Adipocyte (in vitro differentiated cells): ENCODE measurements around the gene TSKU.
"Not testable (repeated sequence)": the region's sequence is repeated elsewhere in the genome, so short reads cannot be mapped to it uniquely, and the experiment has no call there.

ENCODE experiments used
- DNase-seq: peaks from one replicate; pipeline ENCODE4 v3.0.0-alpha.2; 2015; ENCODE audit warnings: low read depth
- H3K27me3 ChIP-seq: replicated peaks from 2 replicates; pipeline ENCODE4 v1.7.0; 2013; ENCODE audit warnings: mild to moderate bottlenecking, low read length, moderate library complexity; ENCODE audit not compliant: control insufficient read depth, insufficient read depth
- H3K36me3 ChIP-seq: 2 replicates; pipeline ENCODE4 v1.7.0; 2013; ENCODE audit warnings: low read length, mild to moderate bottlenecking, moderate library complexity; ENCODE audit not compliant: control insufficient read depth, insufficient read depth, severe bottlenecking
- H3K4me1 ChIP-seq: 2 replicates; pipeline ENCODE4 v1.7.0; 2013; ENCODE audit warnings: mild to moderate bottlenecking, low read length, moderate library complexity; ENCODE audit not compliant: control insufficient read depth, insufficient read depth
- H3K4me3 ChIP-seq: 2 replicates; pipeline ENCODE4 v1.7.0; 2013; ENCODE audit warnings: mild to moderate bottlenecking, low read length, moderate library complexity
- H3K9ac ChIP-seq: 2 replicates; pipeline ENCODE4 v1.7.0; 2013; ENCODE audit warnings: mild to moderate bottlenecking, low read length, moderate library complexity
- H3K9me3 ChIP-seq: 2 replicates; pipeline ENCODE4 v1.7.0; 2013; ENCODE audit warnings: mild to moderate bottlenecking, low read length, moderate library complexity; ENCODE audit not compliant: control insufficient read depth

The TSKU gene

GRCh38 chr11:76786016-76786415 is 2.9 kb downstream of the TSKU start:
- H3K36me3 ChIP-seq = peaks cover 20% of the 10 kb centered on the region
- peaks cover 71% of the 10 kb centered on the region for H3K4me1 ChIP-seq
- peak overlapping the region; percentile 94 for H3K4me3 ChIP-seq
- no peaks in the 10 kb centered on the region for H3K9me3 ChIP-seq
- no peak for DNase-seq
- peak overlapping the region; percentile 99 for H3K9ac ChIP-seq
- no peaks in the 10 kb centered on the region for H3K27me3 ChIP-seq

GRCh38 chr11:76786441-76787014 is 3.4 kb downstream of the TSKU start:
- Histone ChIP-seq H3K27me3 (no peaks in the 10 kb centered on the region), H3K36me3 (peaks cover 20% of the 10 kb centered on the region), H3K9ac (peak overlapping the region; percentile 99), H3K4me3 (peak overlapping the region; percentile 94), H3K9me3 (no peaks in the 10 kb centered on the region), H3K4me1 (peaks cover 70% of the 10 kb centered on the region)
- no peak for DNase-seq

GRCh38 chr11:76787271-76787670 is 4.1 kb downstream of the TSKU start:
- no peaks in the 10 kb centered on the region for H3K27me3 ChIP-seq
- no peak for DNase-seq

GRCh38 chr11:76787911-76788596 is 4.9 kb downstream of the TSKU start:
- Histone ChIP-seq H3K9me3 (no peaks in the 10 kb centered on the region), H3K9ac (peak overlapping the region; percentile 99), H3K4me3 (peak overlapping the region; percentile 31), H3K36me3 (peaks cover 23% of the 10 kb centered on the region), H3K4me1 (peaks cover 76% of the 10 kb centered on the region), H3K27me3 (no peaks in the 10 kb centered on the region)
- DNase-seq = peak; percentile 87

More at GRCh38 chr11:76787271-76787670, 4.1 kb downstream of the TSKU start:
- Histone ChIP-seq H3K9me3 (no peaks in the 10 kb centered on the region), H3K9ac (peak overlapping the region; percentile 99), H3K4me1 (peaks cover 70% of the 10 kb centered on the region), H3K36me3 (peaks cover 20% of the 10 kb centered on the region), H3K4me3 (peak overlapping the region; percentile 94)

GRCh38 chr11:76788661-76789442 is 5.7 kb downstream of the TSKU start:
- Histone ChIP-seq H3K27me3 (no peaks in the 10 kb centered on the region), H3K9ac (peak overlapping the region; percentile 46), H3K9me3 (no peaks in the 10 kb centered on the region), H3K36me3 (peaks cover 25% of the 10 kb centered on the region), H3K4me1 (peaks cover 84% of the 10 kb centered on the region), H3K4me3 (peak overlapping the region; percentile 9)
- no peak for DNase-seq

- Histone ChIP-seq H3K4me3 (no peak overlapping the region), H3K9me3 (no peaks in the 10 kb centered on the region), H3K27me3 (no peaks in the 10 kb centered on the region), H3K9ac (no peak overlapping the region), H3K36me3 (peaks cover 29% of the 10 kb centered on the region), H3K4me1 (peaks cover 89% of the 10 kb centered on the region)
- DNase-seq = no peak
Observed at GRCh38 chr11:76789443-76789719, 6.2 kb downstream of the TSKU start.

GRCh38 chr11:76790251-76790650 is 7.1 kb downstream of the TSKU start:
- Histone ChIP-seq H3K36me3 (peaks cover 37% of the 10 kb centered on the region), H3K9ac (no peak overlapping the region), H3K4me1 (peaks cover 93% of the 10 kb centered on the region), H3K4me3 (no peak overlapping the region), H3K27me3 (no peaks in the 10 kb centered on the region), H3K9me3 (no peaks in the 10 kb centered on the region)
- no peak for DNase-seq

- H3K9me3 ChIP-seq, H3K27me3 ChIP-seq, DNase-seq, H3K9ac ChIP-seq, H3K4me3 ChIP-seq: not testable (repeated sequence)
- H3K36me3 ChIP-seq = peaks cover 47% of the 10 kb centered on the region
- peaks cover 86% of the 10 kb centered on the region for H3K4me1 ChIP-seq
Observed at GRCh38 chr11:76791002-76791770, 8.0 kb downstream of the TSKU start.

GRCh38 chr11:76791861-76792260 is 8.7 kb downstream of the TSKU start:
- Histone ChIP-seq H3K4me1 (peaks cover 80% of the 10 kb centered on the region), H3K36me3 (peaks cover 50% of the 10 kb centered on the region), H3K4me3 (peak overlapping the region; percentile 46), H3K9me3 (no peaks in the 10 kb centered on the region), H3K9ac (peak overlapping the region; percentile 60), H3K27me3 (no peaks in the 10 kb centered on the region)
- DNase-seq = peak; percentile 88

GRCh38 chr11:76792505-76793264 is 9.5 kb downstream of the TSKU start:
- no peaks in the 10 kb centered on the region for H3K27me3 ChIP-seq
- no peak for DNase-seq
- peak overlapping the region; percentile 60 for H3K9ac ChIP-seq
- H3K4me1 ChIP-seq = peaks cover 72% of the 10 kb centered on the region
- H3K9me3 ChIP-seq = no peaks in the 10 kb centered on the region
- H3K4me3 ChIP-seq = peak overlapping the region; percentile 46
- peaks cover 50% of the 10 kb centered on the region for H3K36me3 ChIP-seq
